Neutrophil (primary cell): Measurements from ENCODE around the gene ANKRD34C.

Experiments used
- H3K27ac ChIP-seq: fragments of 200-600 bp; sonication (generic); 2 replicates; pipeline ENCODE4 v1.5.1; 2016; ENCODE audit warnings: mild to moderate bottlenecking, moderate library complexity
- H3K27me3 ChIP-seq: fragments of 200-600 bp; sonication (generic); 2 replicates; pipeline ENCODE4 v1.6.0; 2016; ENCODE audit warnings: mild to moderate bottlenecking
- H3K36me3 ChIP-seq: fragments of 200-600 bp; sonication (generic); 2 replicates; pipeline ENCODE4 v1.5.1; 2017
- H3K4me1 ChIP-seq, 2 experiments: fragments of 200-600 bp in 1 of 2; sonication (generic) in 1 of 2; 1 replicate in 1 of 2; 2 replicates in 1 of 2; pipeline versions ENCODE4 v1.5.1 to v1.6.1; 2013 to 2016; ENCODE audit warnings: low read depth in 1 of 2, low read length in 1 of 2, mild to moderate bottlenecking in 1 of 2, moderate library complexity in 1 of 2; ENCODE audit not compliant: control insufficient read depth in 1 of 2, insufficient read depth in 1 of 2
- H3K4me3 ChIP-seq, 2 experiments: fragments of 200-600 bp in 1 of 2; sonication (generic) in 1 of 2; 1 replicate in 1 of 2; 2 replicates in 1 of 2; pipeline ENCODE4 v1.5.1; 2013 to 2016; ENCODE audit warnings: low read depth in 1 of 2, low read length in 1 of 2, mild to moderate bottlenecking in 1 of 2, moderate library complexity in 1 of 2
- H3K9me3 ChIP-seq: fragments of 200-600 bp; sonication (generic); 2 replicates; pipeline ENCODE4 v1.5.1; 2016
- TF ChIP-seq, protein P1 (sequence below): fragments of 200-600 bp; sonication (generic); IDR thresholded peaks from 2 replicates; pipeline ENCODE4 v1.5.1; 2016; ENCODE audit warnings: antibody characterized with exemption

ANKRD34C gene

DNA sequence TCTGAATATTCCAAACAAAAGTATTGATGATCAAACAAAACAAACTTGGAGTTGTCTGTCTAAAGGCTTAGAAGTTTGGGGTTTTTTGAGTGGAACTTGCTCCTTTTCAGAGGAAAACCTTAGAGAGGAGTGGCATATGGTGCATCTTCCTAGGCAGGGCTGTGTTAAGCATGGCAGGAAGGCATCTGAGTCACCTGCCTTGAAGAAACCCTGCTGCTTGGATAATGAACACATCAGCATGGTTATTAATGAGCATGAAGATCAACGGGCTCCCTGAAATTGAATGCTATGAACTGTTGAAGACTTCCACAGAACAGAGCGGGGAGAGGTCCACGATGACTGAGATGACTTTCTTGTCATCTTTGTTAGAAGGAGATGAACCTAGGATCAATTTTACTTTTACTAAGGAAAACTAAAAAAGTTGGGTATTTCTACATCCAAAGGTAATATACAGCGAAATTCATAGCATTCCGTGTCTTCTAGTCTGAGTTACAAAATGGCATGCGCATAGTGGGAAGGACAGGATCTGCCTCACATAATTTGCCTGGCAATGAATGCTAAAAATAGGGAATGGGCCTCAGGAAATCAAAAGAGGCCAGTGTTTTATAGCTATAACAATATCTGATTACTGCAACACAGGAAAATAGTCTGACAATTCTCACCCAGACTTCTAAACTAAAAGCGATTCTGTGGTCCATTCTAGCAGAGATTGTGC, 16.8 kb downstream of the ANKRD34C start:
- TF ChIP-seq, protein P1, sequence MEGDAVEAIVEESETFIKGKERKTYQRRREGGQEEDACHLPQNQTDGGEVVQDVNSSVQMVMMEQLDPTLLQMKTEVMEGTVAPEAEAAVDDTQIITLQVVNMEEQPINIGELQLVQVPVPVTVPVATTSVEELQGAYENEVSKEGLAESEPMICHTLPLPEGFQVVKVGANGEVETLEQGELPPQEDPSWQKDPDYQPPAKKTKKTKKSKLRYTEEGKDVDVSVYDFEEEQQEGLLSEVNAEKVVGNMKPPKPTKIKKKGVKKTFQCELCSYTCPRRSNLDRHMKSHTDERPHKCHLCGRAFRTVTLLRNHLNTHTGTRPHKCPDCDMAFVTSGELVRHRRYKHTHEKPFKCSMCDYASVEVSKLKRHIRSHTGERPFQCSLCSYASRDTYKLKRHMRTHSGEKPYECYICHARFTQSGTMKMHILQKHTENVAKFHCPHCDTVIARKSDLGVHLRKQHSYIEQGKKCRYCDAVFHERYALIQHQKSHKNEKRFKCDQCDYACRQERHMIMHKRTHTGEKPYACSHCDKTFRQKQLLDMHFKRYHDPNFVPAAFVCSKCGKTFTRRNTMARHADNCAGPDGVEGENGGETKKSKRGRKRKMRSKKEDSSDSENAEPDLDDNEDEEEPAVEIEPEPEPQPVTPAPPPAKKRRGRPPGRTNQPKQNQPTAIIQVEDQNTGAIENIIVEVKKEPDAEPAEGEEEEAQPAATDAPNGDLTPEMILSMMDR: no peak
- Histone ChIP-seq H3K4me1 (no peaks in the 10 kb centered on the region), H3K36me3 (no peaks in the 10 kb centered on the region), H3K27ac (no peak overlapping the region), H3K27me3 (peaks cover 98% of the 10 kb centered on the region), H3K9me3 (no peaks in the 10 kb centered on the region), H3K4me3 (no peak overlapping the region)

DNA sequence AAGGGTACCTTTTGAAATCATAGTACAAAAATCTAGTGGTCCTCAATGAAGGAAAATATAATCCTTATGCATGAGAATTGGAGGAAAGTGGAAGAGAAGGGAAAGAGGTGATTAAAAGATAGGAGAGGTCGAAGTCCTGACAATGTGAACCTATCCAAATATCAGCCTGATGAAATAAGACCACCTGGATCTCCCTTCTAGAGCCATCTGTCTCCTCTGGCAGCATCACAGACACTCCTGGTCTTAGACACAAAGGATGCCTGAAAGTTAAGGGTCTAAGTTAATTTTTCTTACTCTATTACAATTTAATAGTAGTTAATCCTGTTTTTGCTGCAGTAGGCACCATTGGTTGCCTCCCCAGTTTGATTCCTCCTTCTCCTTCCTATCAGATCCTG, 17.3 kb downstream of the ANKRD34C start:
- Histone ChIP-seq H3K27me3 (peaks cover 98% of the 10 kb centered on the region), H3K4me1 (no peaks in the 10 kb centered on the region), H3K36me3 (no peaks in the 10 kb centered on the region), H3K27ac (no peak overlapping the region), H3K9me3 (no peaks in the 10 kb centered on the region), H3K4me3 (no peak overlapping the region)
- TF ChIP-seq, protein P1: no peak

DNA sequence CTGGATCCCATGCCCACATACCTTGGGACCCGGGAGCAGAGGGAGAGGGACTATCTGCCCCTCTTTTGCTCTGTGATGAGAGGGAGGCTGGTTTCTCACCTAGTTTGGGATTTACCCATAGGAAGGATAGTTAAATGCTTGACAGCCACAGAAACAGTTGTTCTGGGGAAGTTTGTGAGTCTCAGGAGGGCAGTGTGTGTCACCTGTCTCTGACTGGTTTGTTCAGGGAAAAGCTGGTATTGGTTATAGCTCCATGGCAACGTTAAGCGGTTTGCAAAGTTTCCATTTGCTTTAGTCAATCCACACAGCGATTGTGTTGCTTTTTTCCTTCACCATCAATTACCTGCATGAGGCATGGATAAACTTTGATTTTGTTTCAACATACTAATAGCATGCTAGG, 24.7 kb downstream of the ANKRD34C start:
- H3K36me3 ChIP-seq: no peaks in the 10 kb centered on the region

DNA sequence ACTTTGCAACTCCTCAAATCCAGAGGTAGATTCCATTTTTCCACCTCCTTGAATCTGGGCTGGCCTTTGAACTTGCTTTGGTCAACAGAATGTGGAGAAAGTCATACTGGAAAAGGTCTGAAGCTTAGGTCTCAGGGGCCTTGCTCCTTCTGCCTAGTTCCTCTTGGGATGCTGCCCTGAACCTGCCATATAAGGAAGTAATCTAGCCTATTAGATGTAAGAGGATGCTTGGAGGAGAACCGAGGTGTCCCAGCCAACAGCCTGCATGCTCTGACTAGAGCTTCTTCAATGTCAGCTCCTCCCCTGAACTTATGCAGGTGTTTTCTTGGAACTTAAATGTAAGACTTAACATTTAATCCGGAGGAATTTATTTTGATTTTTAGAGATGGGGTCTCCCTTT, 26.4 kb downstream of the ANKRD34C start:
- peaks cover 80% of the 10 kb centered on the region for H3K27me3 ChIP-seq
- H3K4me1 ChIP-seq: peaks cover 12 to 17% of the 10 kb centered on the region in 2 experiments
- no peak overlapping the region for H3K27ac ChIP-seq
- peaks cover 2% of the 10 kb centered on the region for H3K36me3 ChIP-seq
- TF ChIP-seq, protein P1: no peak
- no peak overlapping the region for H3K4me3 ChIP-seq
- no peaks in the 10 kb centered on the region for H3K9me3 ChIP-seq

More for the DNA sequence above, 24.7 kb downstream of the ANKRD34C start:
- TF ChIP-seq, protein P1: no peak
- Histone ChIP-seq H3K27ac (no peak overlapping the region), H3K4me3 (no peak overlapping the region), H3K9me3 (no peaks in the 10 kb centered on the region), H3K4me1 (peaks cover 12 to 16% of the 10 kb centered on the region in 2 experiments), H3K27me3 (peaks cover 96% of the 10 kb centered on the region)

DNA sequence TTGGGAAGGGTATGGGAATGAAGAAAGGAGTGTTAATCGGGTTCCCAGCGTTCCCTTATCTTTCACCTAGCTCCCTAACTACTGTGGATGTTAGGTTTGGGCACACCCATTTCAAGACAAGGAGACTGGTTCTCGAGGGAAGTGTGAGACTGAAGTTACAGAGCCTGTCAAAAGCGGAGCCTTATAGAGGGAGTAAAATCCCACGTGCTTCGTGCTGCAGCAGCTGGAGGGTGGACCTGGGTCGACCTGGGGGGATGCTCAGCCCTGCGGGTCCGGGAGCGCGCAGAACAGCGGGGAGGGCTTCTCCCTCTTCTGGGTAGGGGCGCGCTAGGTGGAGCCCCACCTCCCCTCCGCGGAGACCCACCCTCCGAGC, 28.1 kb downstream of the ANKRD34C start:
- TF ChIP-seq, protein P1: no peak
- Histone ChIP-seq H3K4me1 (peaks cover 12 to 17% of the 10 kb centered on the region in 2 experiments), H3K36me3 (peaks cover 18% of the 10 kb centered on the region), H3K9me3 (no peaks in the 10 kb centered on the region), H3K4me3 (peak overlapping the region; percentile 20 to 70), H3K27me3 (peaks cover 62% of the 10 kb centered on the region), H3K27ac (no peak overlapping the region)
